WTC11 (cell line): ENCODE results near the gene PSKH1.

Experiments used
- CTCF ChIP-seq: fragments of 200-600 bp; IDR thresholded peaks from 2 replicates; pipeline ENCODE4 v1.8.0; 2022; ENCODE audit warnings: antibody characterized with exemption
- ESRRA ChIP-seq: sonication (generic); formaldehyde crosslinking; IDR thresholded peaks from 2 replicates; pipeline ENCODE4 v1.8.1; 2022; ENCODE audit warnings: mild to moderate bottlenecking, missing genetic modification reagents, borderline replicate concordance
- NR3C1 ChIP-seq: sonication (generic); formaldehyde crosslinking; conservative IDR thresholded peaks from 2 replicates; pipeline ENCODE4 v1.8.1; 2023; ENCODE audit warnings: low read depth, mild to moderate bottlenecking, missing genetic modification reagents
- TEAD1 ChIP-seq: sonication (generic); formaldehyde crosslinking; IDR thresholded peaks from 2 replicates; pipeline ENCODE4 v1.8.0; 2022; ENCODE audit warnings: mild to moderate bottlenecking, missing genetic modification reagents
- ZNF121 ChIP-seq: sonication (generic); formaldehyde crosslinking; IDR thresholded peaks from 2 replicates; pipeline ENCODE4 v1.8.0; 2023; ENCODE audit warnings: missing genetic modification reagents

- TF ChIP-seq ZNF121 (CRISPR knock-in tag), result no peak
- no peak for TF ChIP-seq ESRRA (CRISPR knock-in tag)
- TF ChIP-seq CTCF, result no peak
- no peak for TF ChIP-seq TEAD1 (CRISPR knock-in tag)
- no peak for TF ChIP-seq NR3C1 (CRISPR knock-in tag)
Observed at GRCh38 chr16:67907397-67908180, 14.5 kb downstream of the PSKH1 start.
